ENCODE data around the gene SEMA5A.

The SEMA5A gene

DNA sequence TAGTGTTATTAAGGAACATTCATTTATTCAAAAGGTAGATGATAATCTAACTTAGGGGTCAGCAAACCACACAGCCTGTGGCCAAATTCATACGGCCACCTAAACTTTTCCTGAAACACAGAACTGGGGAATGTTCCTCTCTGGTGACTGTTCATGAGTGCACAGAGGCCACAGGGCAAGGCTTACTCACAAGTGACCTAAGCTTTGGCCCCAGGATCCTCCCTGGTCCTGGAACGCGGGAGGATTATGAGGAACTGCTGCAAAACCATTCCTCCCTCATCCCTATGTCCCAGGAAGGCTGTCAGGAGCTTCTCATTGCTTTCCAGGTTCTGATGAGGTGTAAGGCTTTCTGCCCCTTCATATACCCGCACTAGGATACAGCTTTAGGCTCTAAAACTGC, 397.6 kb downstream of the SEMA5A start:
- DNase-seq = no peak

DNA sequence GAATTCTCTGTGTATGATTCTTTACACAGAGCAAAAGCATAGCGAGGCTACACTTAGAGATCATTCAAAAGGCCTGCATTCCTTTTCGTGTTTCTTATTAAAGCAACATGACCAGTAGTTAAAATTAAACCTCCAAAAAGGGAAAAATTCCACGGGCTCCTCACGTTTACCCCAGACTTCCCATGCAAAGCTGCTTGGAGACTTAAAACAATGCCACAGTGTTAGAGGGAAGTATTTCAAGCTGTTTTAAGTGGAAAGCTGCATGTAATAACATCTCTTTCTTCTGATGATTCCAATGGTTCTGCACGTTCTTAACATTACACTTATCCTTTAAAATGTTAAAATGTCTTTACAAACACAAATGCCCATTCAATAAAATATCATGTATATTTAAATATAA, 405.2 kb downstream of the SEMA5A start:
- DNase-seq = no peak

GRCh38 chr5:9140202-9140601, 405.7 kb downstream of the SEMA5A start:
- DNase-seq = no peak

DNA sequence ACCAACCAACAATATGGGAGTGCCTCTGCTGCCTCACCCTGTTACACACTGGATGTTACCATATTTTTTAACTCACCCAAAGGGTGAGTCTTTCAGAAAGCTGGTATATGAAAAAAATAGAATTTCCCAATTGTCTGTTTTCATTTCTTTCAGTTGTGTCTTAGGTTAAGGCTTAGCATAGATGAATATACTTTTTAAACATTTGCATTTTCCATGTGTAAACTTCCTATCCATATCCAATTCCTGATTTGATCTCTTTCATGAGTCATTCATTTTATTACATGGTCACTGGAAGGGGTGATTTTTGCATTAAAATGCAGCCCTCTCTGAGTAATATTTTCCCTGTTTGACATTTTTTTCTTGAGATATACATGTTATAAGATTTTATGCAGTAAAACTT, 406.5 kb downstream of the SEMA5A start:
- DNase-seq = no peak

DNA sequence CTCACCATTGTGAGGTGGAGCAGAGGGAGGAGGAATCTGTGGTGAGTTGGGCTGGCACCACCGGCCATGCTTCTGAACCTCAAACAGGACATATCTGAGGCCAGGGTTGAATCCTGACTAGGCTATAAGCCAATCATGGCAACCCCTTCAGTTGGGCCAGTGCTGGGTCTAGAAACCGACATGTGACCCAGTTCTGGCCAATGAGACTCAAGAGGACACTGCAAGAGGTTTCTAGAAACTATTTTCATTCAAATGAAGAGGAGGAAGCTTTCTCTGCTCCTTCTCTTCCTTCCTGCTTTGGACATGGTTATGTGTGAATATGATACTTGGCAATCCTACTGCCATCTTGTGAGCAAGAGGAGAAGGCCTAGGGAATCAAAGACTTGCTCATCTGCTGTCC, 417.7 kb downstream of the SEMA5A start:
- DNase-seq = no peak

- no peak for DNase-seq
Measured at GRCh38 chr5:9126490-9126889, 419.4 kb downstream of the SEMA5A start.

GRCh38 chr5:9125852-9126251, 420.0 kb downstream of the SEMA5A start:
- no peak for DNase-seq

- DNase-seq = no peak
Measured at GRCh38 chr5:9124838-9125237, 421.0 kb downstream of the SEMA5A start.

DNA sequence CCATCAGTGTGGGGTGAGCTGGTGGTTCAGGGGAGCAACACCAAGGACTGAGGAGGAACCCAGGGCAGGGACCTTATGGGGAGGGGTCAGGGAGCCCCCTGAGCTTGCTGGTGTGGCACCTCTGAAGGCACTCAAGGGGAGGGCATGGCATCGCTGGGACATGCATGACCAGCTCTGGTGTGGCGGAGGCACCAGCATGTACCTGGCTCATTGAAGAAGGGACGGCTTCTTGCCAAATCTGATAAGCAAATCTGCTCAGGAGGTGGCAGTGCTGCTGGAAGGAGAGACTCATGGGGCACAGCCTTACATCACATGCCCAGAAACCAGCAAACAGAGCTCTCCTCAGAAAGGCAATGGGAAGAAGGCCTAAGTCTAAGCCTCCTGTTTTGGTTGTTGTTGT, 421.8 kb downstream of the SEMA5A start:
- DNase-seq = no peak

- no peak for DNase-seq
Measured at GRCh38 chr5:9122528-9122927, 423.3 kb downstream of the SEMA5A start.

- no peak for DNase-seq
Measured at GRCh38 chr5:9121597-9121996, 424.3 kb downstream of the SEMA5A start.

DNA sequence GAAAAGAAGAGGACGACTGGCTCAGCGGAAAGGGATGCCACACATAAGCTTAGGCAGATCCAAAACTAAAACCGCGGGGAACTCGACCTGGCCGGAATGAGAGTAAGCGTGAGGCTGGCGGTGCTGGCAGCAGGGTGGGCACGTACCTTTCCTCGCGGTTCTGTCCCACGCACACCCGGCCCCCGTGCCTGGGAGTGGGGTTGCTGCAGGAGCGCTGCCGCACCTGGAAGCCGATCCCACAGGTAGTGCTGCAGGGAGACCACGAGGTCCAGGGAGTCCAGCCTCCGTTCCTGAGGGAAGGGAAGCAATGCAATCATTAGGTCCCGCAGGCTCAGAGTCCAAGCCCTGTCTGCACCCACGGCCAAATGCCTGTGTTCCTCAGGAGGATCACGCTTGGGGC, 427.0 kb downstream of the SEMA5A start:
- no peak for DNase-seq

GRCh38 chr5:9115093-9115492, 430.8 kb downstream of the SEMA5A start:
- DNase-seq = no peak

GRCh38 chr5:9112520-9113291, 433.2 kb downstream of the SEMA5A start:
- DNase-seq = no peak

DNA sequence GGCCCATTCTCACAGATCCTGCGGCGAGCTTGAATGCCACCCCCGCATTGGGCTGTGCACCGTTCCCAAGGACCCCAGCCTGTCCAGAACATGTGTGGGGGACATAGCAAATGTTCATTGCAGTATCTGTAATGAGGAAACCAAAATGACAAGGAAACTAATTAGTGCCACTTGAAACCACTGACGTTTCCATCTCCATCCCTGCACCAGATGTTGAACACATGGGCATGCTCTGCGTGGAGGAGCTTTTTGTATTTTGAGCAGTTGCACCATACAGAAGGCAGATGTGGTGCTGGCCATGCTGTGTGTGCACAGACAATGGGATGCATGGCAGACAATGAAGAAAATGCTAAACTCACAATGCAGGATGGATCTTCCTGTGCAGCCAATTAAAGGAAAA, 437.7 kb downstream of the SEMA5A start:
- DNase-seq = no peak

GRCh38 chr5:9105851-9106250, 440.0 kb downstream of the SEMA5A start:
- no peak for DNase-seq

DNA sequence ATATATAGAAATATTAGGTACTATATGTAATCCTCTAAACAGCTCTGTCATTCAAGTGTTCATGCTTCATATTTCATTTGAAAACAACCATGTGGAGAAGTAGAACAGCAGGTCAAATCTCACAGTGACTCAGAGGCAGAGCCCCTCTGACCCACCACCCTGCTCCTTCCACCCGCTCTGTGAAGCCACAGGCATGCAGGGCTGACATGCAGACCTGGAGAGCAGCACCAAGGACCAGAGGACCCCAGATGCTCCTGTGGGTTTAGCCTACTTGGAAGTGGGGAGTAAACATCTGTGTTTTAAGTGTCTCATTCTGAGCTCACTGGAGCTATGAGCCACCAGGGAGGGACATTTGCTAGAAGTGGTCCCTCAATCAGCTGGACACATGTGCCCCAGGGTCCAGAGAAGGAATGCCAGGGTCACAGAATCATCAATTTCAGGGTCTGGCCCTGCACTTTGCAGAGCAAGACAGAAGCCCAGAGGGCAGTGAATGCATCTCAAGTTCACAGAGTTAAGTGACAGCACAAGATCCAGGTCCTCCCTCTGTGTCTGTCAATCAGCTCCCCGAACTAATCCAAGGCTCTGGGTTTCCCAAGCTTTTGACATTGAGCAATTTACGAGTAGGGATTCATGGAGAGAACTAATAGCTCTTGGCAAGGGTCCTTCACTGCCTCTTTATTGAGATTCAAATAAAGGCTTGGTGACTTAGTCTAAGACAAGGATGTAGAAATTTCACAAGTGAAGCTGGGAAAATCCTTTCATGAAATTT, 441.1 kb downstream of the SEMA5A start:
- no peak for DNase-seq

DNA sequence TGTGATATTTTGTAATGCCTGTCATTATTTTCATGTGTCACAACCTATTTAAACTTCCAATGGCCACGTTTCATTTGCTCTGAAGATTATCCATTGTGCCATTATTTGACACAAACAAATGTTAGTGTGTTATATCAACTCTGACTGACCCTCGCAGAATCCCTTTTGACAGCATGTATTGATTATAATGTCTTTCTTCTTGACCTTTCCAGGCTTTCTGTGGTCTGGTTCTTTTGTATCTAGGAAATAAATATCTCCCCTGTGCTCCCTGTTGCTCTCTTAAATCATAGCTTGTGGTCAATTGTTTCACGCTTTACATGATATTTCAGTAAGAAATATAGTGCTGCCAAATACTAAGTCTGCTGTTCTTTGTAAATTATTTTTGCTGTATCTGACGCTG, 442.6 kb downstream of the SEMA5A start:
- no peak for DNase-seq

DNA sequence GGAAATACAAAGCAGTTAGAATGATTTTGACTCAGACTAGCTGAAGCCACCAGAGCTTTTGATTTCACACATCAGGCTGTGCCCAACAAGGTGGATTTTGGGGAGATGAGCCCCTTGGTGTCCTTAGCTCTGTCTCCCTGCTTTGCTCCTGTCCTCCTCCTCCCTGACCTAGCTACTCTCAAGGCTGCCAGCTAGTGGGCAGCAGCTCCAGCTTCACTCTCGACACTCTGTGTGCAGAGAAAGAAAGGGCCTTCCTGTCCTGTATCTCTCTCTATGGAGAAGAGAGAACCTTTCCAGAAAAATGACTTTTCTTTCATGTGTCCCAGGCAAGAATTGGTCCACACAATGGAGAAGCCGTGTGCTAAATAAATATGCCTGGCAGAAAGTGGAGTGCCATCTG, 446.2 kb downstream of the SEMA5A start:
- DNase-seq = no peak

GRCh38 chr5:9098990-9099389, 446.9 kb downstream of the SEMA5A start:
- DNase-seq = no peak

DNA sequence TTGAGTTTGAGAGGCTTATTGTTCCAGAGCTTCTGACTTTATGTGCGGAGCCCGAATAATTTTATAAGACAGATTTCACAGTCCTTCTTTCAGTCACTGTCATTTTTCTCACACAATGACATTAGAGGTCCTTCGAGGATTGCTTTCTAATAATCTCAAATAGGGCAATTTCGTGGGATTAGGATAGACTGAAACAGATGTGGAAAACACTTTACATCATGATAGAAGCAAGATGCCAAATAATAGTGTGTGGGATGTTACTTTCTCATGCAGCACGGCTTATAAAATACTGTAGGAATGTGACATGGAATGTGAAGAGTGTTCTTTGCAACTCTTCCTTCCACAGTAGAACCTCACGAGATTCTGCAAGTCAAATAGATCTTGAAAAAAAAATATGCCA, 451.3 kb downstream of the SEMA5A start:
- DNase-seq = no peak

- DNase-seq = no peak
Measured at GRCh38 chr5:9091896-9092662, 453.8 kb downstream of the SEMA5A start.

DNA sequence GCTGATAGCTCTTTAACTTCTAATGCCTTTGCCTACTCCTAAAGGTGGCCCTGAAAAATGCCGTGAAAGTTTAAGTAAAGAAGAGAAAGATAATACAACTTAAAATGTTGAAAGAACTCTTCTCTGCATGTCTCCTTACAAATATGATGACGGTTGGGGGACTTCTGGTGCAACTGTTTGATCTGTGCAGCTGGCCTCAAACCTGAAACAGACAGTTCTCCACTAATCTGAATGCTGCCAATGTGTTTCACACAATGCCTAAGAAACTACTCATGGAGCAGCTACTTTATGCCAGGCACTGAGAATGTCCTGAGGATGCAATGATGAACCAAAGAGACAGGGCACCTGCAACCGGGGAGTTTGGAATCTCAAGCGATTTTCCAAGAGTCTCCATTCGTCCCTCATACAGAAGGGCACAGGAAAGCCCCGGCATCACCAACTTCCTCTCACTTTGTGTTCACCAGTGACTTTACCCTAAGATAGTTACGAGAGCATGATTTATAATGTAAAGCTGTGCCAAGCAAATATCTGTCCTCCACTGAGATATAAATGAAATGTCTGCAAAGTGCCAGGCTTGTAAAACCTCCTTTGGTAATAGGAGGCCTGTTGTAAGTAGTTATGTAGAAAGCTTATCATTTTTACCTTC, 455.4 kb downstream of the SEMA5A start:
- no peak for DNase-seq

All from NCI-H187 treated with DMSO at 0.1 percent for 48 hours (cell line).